ENCODE data around the gene MAML3. TPM values are rescaled to one million over a fixed set of nuclear protein-coding genes. Genes with fewer than 3 reads are reported as not detected.

MAML3 gene
- total RNA-seq, 2 donors from 2014 or later: 2.6 to 5.8 TPM

GRCh38 chr4:139962130-139962684 lies 191.8 kb downstream of the MAML3 start:
- Histone ChIP-seq H3K4me1 (peaks cover 0 to 15% of the 10 kb centered on the region in 2 donors), H3K36me3 (no peaks in the 10 kb centered on the region), H3K27me3 (no peaks in the 10 kb centered on the region), H3K4me3 (no peak overlapping the region), H3K9me3 (no peaks in the 10 kb centered on the region), H3K27ac (no peak overlapping the region)
- TF ChIP-seq, protein P1, sequence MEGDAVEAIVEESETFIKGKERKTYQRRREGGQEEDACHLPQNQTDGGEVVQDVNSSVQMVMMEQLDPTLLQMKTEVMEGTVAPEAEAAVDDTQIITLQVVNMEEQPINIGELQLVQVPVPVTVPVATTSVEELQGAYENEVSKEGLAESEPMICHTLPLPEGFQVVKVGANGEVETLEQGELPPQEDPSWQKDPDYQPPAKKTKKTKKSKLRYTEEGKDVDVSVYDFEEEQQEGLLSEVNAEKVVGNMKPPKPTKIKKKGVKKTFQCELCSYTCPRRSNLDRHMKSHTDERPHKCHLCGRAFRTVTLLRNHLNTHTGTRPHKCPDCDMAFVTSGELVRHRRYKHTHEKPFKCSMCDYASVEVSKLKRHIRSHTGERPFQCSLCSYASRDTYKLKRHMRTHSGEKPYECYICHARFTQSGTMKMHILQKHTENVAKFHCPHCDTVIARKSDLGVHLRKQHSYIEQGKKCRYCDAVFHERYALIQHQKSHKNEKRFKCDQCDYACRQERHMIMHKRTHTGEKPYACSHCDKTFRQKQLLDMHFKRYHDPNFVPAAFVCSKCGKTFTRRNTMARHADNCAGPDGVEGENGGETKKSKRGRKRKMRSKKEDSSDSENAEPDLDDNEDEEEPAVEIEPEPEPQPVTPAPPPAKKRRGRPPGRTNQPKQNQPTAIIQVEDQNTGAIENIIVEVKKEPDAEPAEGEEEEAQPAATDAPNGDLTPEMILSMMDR (IDR thresholded peaks at IDR 0.05): no peak
- DNase-seq (ENCODE audit: low spot score): no peak

GRCh38 chr4:139961344-139961946 lies 192.5 kb downstream of the MAML3 start:
- DNase-seq (ENCODE audit: low spot score): no peak
- TF ChIP-seq, protein P1 (IDR thresholded peaks at IDR 0.05): no peak
- no peaks in the 10 kb centered on the region for H3K36me3 ChIP-seq
- H3K27ac ChIP-seq: no peak overlapping the region
- no peaks in the 10 kb centered on the region for H3K27me3 ChIP-seq
- H3K4me3 ChIP-seq: no peak overlapping the region
- no peaks in the 10 kb centered on the region for H3K9me3 ChIP-seq
- peaks cover 0 to 20% of the 10 kb centered on the region in 2 donors for H3K4me1 ChIP-seq

- Histone ChIP-seq H3K27me3 (no peaks in the 10 kb centered on the region), H3K9me3 (no peaks in the 10 kb centered on the region), H3K4me3 (no peak overlapping the region), H3K36me3 (no peaks in the 10 kb centered on the region), H3K27ac (no peak overlapping the region), H3K4me1 (peaks cover 0 to 20% of the 10 kb centered on the region in 2 donors)
- TF ChIP-seq, protein P1 (IDR thresholded peaks at IDR 0.05): no peak
- no peak for DNase-seq (ENCODE audit: low spot score)
Measured at GRCh38 chr4:139959396-139959795, 194.6 kb downstream of the MAML3 start.

DNA sequence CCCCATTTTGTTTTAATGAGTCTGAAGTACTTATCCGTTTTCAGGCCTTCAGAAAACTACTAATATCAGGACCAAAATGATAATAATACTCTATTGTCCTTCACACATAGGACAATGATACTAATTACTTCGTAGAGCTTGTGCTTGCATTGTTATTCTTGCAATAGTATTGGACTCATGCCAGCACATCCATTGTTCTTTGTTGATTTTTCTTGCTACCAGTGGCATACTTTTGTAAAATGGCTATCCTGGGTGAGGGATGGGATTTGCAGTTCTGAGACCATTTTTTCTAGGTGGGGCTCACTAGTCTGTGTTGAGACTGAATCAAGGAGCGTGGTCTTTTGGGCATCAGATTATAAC lies 195.3 kb downstream of the MAML3 start:
- Histone ChIP-seq H3K36me3 (no peaks in the 10 kb centered on the region), H3K9me3 (no peaks in the 10 kb centered on the region), H3K4me3 (no peak overlapping the region), H3K27ac (no peak overlapping the region), H3K27me3 (no peaks in the 10 kb centered on the region), H3K4me1 (peaks cover 0 to 20% of the 10 kb centered on the region in 2 donors)
- TF ChIP-seq, protein P1 (IDR thresholded peaks at IDR 0.05): no peak
- no peak for DNase-seq (ENCODE audit: low spot score)

GRCh38 chr4:139957986-139958738 lies 195.8 kb downstream of the MAML3 start:
- TF ChIP-seq, protein P1 (IDR thresholded peaks at IDR 0.05): no peak
- Histone ChIP-seq H3K4me1 (peaks cover 0 to 20% of the 10 kb centered on the region in 2 donors), H3K4me3 (no peak overlapping the region), H3K27ac (no peak overlapping the region), H3K27me3 (no peaks in the 10 kb centered on the region), H3K9me3 (no peaks in the 10 kb centered on the region), H3K36me3 (no peaks in the 10 kb centered on the region)
- no peak for DNase-seq (ENCODE audit: low spot score)
